HepG2 (cell line): ENCODE data around the gene TIMP3. TPM values are rescaled to one million over a fixed set of nuclear protein-coding genes. Genes with fewer than 3 reads are reported as not detected.
A peak's percentile ranks its signal among the peaks of the same experiment; 100 is the strongest.

Source experiments
- CHD2 ChIP-seq: IDR thresholded peaks from 2 replicates; pipeline ENCODE4 v1.6.1; 2011; ENCODE audit warnings: low read depth, low read length, improper control_type of control experiment
- ELF3 ChIP-seq: IDR thresholded peaks from 2 replicates; pipeline ENCODE4 v1.6.1; 2016; ENCODE audit warnings: missing genetic modification reagents, missing compliant biosample characterization
- HOXA9 ChIP-seq: sonication (generic); formaldehyde crosslinking; IDR thresholded peaks from 2 replicates; pipeline ENCODE4 v1.8.1; 2022; ENCODE audit warnings: missing genetic modification reagents, mild to moderate bottlenecking, moderate library complexity, borderline replicate concordance
- MAZ ChIP-seq, 2 experiments: sonication (generic) in 1 of 2; formaldehyde crosslinking in 1 of 2; IDR thresholded peaks; 2 replicates each; pipeline versions ENCODE4 v1.5.0 to v1.6.1; 2012 to 2020; ENCODE audit warnings: low read depth in 2 of 2, mild to moderate bottlenecking in 2 of 2, borderline replicate concordance in 1 of 2, improper control_type of control experiment in 1 of 2, low read length in 1 of 2, missing genetic modification reagents in 1 of 2, moderate library complexity in 1 of 2
- NCOR1 ChIP-seq: fragments of 200-600 bp; sonication (generic); IDR thresholded peaks from 2 replicates; pipeline ENCODE4 v1.7.0; 2017; ENCODE audit warnings: antibody characterized with exemption, low read length, borderline replicate concordance
- SALL2 ChIP-seq: sonication (generic); formaldehyde crosslinking; IDR thresholded peaks from 2 replicates; pipeline ENCODE4 v1.8.1; 2023; ENCODE audit warnings: mild to moderate bottlenecking, missing genetic modification reagents, inconsistent platforms
- SPEN ChIP-seq: sonication (generic); formaldehyde crosslinking; IDR thresholded peaks from 2 replicates; pipeline ENCODE4 v1.5.1; 2020; ENCODE audit warnings: low read depth, mild to moderate bottlenecking, missing genetic modification reagents
- ZBTB42 ChIP-seq: sonication (generic); formaldehyde crosslinking; IDR thresholded peaks from 2 replicates; pipeline ENCODE4 v1.5.0; 2020; ENCODE audit warnings: mild to moderate bottlenecking, missing genetic modification reagents
- ZFP36L1 ChIP-seq: sonication (generic); formaldehyde crosslinking; IDR thresholded peaks from 2 replicates; pipeline ENCODE4 v1.8.0; 2022; ENCODE audit warnings: mild to moderate bottlenecking, missing genetic modification reagents, moderate library complexity
- ZNF263 ChIP-seq: sonication (generic); formaldehyde crosslinking; IDR thresholded peaks from 2 replicates; pipeline ENCODE4 v1.4.0; 2020; ENCODE audit warnings: missing genetic modification reagents
- ZNF3 ChIP-seq: IDR thresholded peaks from 2 replicates; pipeline ENCODE4 v1.7.0; 2017; ENCODE audit warnings: inconsistent platforms
- polyA plus RNA-seq, 8 experiments: library from polyadenylated mRNA; depleted of rRNA in 3 of 8; stranded (reverse) in 7 of 8; unstranded in 1 of 8; fragments of >200 nt; fragmentation: Illumina TruSeq in 4 of 8; extraction: Trizol in 4 of 8; gene quantifications; 2 replicates each; pipeline versions ENCODE4 v1.2.1 to v1.2.3, GENCODE V29; 2011 to 2016; ENCODE audit warnings: low read depth in 4 of 8, missing spikeins in 1 of 8, mixed read lengths in 1 of 8; ENCODE audit not compliant: insufficient read depth in 1 of 8
- total RNA-seq, 5 experiments: library from RNA; depleted of rRNA; stranded (reverse); fragments of >200 nt; fragmentation: Illumina TruSeq; extraction: Trizol; gene quantifications; 2 replicates each; pipeline ENCODE4 v1.2.3, GENCODE V29; 2016; ENCODE audit warnings: low read depth in 1 of 5
- TF ChIP-seq, protein P1 (sequence below): IDR thresholded peaks from 2 replicates; pipeline ENCODE4 v1.6.1; 2016; ENCODE audit warnings: mild to moderate bottlenecking, missing biosample characterization, missing genetic modification reagents
- TF ChIP-seq, protein P2 (sequence below): sonication (generic); formaldehyde crosslinking; IDR thresholded peaks from 2 replicates; pipeline ENCODE4 v1.8.0; 2022; ENCODE audit warnings: mild to moderate bottlenecking, missing genetic modification reagents, moderate library complexity
- TF ChIP-seq, protein P3 (sequence below): sonication (generic); formaldehyde crosslinking; IDR thresholded peaks from 2 replicates; pipeline ENCODE4 v1.4.0; 2020; ENCODE audit warnings: missing genetic modification reagents
- TF ChIP-seq, protein P4 (sequence below): sonication (generic); formaldehyde crosslinking; IDR thresholded peaks from 2 replicates; pipeline ENCODE4 v1.4.0; 2020; ENCODE audit warnings: missing genetic modification reagents
- TF ChIP-seq, protein P5 (sequence below): sonication (generic); formaldehyde crosslinking; IDR thresholded peaks from 2 replicates; pipeline ENCODE4 v1.5.0; 2020; ENCODE audit warnings: missing genetic modification reagents

The TIMP3 gene
- total and polyA plus RNA-seq, 2 of the 13 experiments (the other 11 are each of a cell fraction or from before 2014, with no cell fraction given): 57.3 to 86.6 TPM

DNA sequence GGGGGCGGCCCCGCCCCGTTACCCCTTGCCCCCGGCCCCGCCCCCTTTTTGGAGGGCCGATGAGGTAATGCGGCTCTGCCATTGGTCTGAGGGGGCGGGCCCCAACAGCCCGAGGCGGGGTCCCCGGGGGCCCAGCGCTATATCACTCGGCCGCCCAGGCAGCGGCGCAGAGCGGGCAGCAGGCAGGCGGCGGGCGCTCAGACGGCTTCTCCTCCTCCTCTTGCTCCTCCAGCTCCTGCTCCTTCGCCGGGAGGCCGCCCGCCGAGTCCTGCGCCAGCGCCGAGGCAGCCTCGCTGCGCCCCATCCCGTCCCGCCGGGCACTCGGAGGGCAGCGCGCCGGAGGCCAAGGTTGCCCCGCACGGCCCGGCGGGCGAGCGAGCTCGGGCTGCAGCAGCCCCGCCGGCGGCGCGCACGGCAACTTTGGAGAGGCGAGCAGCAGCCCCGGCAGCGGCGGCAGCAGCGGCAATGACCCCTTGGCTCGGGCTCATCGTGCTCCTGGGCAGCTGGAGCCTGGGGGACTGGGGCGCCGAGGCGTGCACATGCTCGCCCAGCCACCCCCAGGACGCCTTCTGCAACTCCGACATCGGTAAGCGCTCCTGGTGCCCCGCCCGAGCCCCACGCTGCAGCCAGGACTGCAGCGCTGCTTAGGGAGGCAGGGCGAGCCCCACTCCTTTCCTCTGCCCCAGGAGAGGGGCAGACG lies at the start of gene TIMP3 (continued):
- TF ChIP-seq, protein P1, sequence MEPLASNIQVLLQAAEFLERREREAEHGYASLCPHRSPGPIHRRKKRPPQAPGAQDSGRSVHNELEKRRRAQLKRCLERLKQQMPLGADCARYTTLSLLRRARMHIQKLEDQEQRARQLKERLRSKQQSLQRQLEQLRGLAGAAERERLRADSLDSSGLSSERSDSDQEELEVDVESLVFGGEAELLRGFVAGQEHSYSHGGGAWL (CRISPR knock-in tag): no peak; the same call in 1 of the 2 replicates
- peak; percentile 50; the same call in 1 of the 2 replicates for TF ChIP-seq SPEN (CRISPR knock-in tag)
- peak; percentile 61; the same call in 1 of the 2 replicates for TF ChIP-seq ZNF263
- TF ChIP-seq ELF3: no peak
- TF ChIP-seq SALL2 (CRISPR knock-in tag): peak; percentile 66
- TF ChIP-seq, protein P2, sequence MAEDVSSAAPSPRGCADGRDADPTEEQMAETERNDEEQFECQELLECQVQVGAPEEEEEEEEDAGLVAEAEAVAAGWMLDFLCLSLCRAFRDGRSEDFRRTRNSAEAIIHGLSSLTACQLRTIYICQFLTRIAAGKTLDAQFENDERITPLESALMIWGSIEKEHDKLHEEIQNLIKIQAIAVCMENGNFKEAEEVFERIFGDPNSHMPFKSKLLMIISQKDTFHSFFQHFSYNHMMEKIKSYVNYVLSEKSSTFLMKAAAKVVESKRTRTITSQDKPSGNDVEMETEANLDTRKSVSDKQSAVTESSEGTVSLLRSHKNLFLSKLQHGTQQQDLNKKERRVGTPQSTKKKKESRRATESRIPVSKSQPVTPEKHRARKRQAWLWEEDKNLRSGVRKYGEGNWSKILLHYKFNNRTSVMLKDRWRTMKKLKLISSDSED (CRISPR knock-in tag): no peak
- TF ChIP-seq MAZ (IDR thresholded peaks at IDR 0.05; ENCODE audit: borderline replicate concordance, low read depth, low read length): no peak
- peak; percentile 71 for TF ChIP-seq MAZ (CRISPR knock-in tag; IDR thresholded peaks at IDR 0.05; ENCODE audit: low read depth)
- TF ChIP-seq, protein P3, sequence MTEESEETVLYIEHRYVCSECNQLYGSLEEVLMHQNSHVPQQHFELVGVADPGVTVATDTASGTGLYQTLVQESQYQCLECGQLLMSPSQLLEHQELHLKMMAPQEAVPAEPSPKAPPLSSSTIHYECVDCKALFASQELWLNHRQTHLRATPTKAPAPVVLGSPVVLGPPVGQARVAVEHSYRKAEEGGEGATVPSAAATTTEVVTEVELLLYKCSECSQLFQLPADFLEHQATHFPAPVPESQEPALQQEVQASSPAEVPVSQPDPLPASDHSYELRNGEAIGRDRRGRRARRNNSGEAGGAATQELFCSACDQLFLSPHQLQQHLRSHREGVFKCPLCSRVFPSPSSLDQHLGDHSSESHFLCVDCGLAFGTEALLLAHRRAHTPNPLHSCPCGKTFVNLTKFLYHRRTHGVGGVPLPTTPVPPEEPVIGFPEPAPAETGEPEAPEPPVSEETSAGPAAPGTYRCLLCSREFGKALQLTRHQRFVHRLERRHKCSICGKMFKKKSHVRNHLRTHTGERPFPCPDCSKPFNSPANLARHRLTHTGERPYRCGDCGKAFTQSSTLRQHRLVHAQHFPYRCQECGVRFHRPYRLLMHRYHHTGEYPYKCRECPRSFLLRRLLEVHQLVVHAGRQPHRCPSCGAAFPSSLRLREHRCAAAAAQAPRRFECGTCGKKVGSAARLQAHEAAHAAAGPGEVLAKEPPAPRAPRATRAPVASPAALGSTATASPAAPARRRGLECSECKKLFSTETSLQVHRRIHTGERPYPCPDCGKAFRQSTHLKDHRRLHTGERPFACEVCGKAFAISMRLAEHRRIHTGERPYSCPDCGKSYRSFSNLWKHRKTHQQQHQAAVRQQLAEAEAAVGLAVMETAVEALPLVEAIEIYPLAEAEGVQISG (CRISPR knock-in tag): peak; percentile 41; the same call in 1 of the 2 replicates
- TF ChIP-seq, protein P4, sequence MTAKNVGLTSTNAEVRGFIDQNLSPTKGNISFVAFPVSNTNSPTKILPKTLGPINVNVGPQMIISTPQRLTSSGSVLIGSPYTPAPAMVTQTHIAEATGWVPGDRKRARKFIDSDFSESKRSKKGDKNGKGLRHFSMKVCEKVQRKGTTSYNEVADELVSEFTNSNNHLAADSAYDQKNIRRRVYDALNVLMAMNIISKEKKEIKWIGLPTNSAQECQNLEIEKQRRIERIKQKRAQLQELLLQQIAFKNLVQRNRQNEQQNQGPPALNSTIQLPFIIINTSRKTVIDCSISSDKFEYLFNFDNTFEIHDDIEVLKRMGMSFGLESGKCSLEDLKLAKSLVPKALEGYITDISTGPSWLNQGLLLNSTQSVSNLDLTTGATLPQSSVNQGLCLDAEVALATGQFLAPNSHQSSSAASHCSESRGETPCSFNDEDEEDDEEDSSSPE (CRISPR knock-in tag): no peak
- TF ChIP-seq, protein P5, sequence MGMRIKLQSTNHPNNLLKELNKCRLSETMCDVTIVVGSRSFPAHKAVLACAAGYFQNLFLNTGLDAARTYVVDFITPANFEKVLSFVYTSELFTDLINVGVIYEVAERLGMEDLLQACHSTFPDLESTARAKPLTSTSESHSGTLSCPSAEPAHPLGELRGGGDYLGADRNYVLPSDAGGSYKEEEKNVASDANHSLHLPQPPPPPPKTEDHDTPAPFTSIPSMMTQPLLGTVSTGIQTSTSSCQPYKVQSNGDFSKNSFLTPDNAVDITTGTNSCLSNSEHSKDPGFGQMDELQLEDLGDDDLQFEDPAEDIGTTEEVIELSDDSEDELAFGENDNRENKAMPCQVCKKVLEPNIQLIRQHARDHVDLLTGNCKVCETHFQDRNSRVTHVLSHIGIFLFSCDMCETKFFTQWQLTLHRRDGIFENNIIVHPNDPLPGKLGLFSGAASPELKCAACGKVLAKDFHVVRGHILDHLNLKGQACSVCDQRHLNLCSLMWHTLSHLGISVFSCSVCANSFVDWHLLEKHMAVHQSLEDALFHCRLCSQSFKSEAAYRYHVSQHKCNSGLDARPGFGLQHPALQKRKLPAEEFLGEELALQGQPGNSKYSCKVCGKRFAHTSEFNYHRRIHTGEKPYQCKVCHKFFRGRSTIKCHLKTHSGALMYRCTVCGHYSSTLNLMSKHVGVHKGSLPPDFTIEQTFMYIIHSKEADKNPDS (CRISPR knock-in tag): no peak
- TF ChIP-seq ZFP36L1 (CRISPR knock-in tag): no peak
- no peak for TF ChIP-seq HOXA9 (CRISPR knock-in tag)
- no peak for TF ChIP-seq ZBTB42
- no peak for TF ChIP-seq NCOR1
- TF ChIP-seq ZNF3 (CRISPR knock-in tag): no peak
- TF ChIP-seq CHD2: no peak
